ENCODE results near the gene CD82.

Gene CD82

DNA sequence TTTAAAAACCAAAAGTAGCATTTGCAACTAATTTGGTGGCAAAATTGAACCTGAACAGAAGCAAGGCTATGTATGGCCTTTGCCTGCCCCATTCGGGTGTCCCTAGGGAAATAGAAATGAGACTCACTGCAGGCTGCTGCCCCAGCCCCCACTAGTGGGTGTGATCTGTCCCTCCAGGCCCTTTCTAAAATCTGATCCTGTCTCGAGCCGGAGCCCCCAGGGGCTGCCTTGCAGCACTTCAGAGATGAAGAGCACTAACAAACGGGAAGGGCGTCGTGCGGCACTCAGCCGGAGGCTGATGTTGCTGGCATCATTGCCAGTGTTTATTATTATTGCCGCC, 43.2 kb downstream of the CD82 start:
- H3K4me3 ChIP-seq (ENCODE audit: low read length), result no peak overlapping the region
- TF ChIP-seq, protein P1, sequence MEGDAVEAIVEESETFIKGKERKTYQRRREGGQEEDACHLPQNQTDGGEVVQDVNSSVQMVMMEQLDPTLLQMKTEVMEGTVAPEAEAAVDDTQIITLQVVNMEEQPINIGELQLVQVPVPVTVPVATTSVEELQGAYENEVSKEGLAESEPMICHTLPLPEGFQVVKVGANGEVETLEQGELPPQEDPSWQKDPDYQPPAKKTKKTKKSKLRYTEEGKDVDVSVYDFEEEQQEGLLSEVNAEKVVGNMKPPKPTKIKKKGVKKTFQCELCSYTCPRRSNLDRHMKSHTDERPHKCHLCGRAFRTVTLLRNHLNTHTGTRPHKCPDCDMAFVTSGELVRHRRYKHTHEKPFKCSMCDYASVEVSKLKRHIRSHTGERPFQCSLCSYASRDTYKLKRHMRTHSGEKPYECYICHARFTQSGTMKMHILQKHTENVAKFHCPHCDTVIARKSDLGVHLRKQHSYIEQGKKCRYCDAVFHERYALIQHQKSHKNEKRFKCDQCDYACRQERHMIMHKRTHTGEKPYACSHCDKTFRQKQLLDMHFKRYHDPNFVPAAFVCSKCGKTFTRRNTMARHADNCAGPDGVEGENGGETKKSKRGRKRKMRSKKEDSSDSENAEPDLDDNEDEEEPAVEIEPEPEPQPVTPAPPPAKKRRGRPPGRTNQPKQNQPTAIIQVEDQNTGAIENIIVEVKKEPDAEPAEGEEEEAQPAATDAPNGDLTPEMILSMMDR (IDR thresholded peaks at IDR 0.05; ENCODE audit: low read depth, low read length, poor library complexity, severe bottlenecking), result no peak
- no peak for TF ChIP-seq EZH2phosphoT487 (IDR thresholded peaks at IDR 0.05; ENCODE audit: borderline replicate concordance, low read length)
- H3K9me2 ChIP-seq (replicated peaks; ENCODE audit: control insufficient read depth, low read length), result no peaks in the 10 kb centered on the region
- H3K4me1 ChIP-seq (ENCODE audit: control insufficient read depth, low read length), result peaks cover 45% of the 10 kb centered on the region
- no peaks in the 10 kb centered on the region for H3F3A ChIP-seq (ENCODE audit: control insufficient read depth, insufficient read depth)
- H3K27ac ChIP-seq (ENCODE audit: low read depth, low read length), result no peak overlapping the region
- H3K36me3 ChIP-seq (ENCODE audit: control insufficient read depth, low read length), result no peaks in the 10 kb centered on the region
- H3K4me2 ChIP-seq (ENCODE audit: low read length), result no peak overlapping the region
- peaks cover 12% of the 10 kb centered on the region; the same call in 1 of the 2 replicates for H3K27me3 ChIP-seq (ENCODE audit: control insufficient read depth, low read length)
- H3K9me3 ChIP-seq (ENCODE audit: control insufficient read depth, insufficient read depth, low read length), result no peaks in the 10 kb centered on the region
- H4K20me1 ChIP-seq (ENCODE audit: control insufficient read depth, insufficient read depth, low read depth, low read length), result no peaks in the 10 kb centered on the region
- H3K79me2 ChIP-seq (ENCODE audit: control insufficient read depth, low read length), result no peaks in the 10 kb centered on the region

DNA sequence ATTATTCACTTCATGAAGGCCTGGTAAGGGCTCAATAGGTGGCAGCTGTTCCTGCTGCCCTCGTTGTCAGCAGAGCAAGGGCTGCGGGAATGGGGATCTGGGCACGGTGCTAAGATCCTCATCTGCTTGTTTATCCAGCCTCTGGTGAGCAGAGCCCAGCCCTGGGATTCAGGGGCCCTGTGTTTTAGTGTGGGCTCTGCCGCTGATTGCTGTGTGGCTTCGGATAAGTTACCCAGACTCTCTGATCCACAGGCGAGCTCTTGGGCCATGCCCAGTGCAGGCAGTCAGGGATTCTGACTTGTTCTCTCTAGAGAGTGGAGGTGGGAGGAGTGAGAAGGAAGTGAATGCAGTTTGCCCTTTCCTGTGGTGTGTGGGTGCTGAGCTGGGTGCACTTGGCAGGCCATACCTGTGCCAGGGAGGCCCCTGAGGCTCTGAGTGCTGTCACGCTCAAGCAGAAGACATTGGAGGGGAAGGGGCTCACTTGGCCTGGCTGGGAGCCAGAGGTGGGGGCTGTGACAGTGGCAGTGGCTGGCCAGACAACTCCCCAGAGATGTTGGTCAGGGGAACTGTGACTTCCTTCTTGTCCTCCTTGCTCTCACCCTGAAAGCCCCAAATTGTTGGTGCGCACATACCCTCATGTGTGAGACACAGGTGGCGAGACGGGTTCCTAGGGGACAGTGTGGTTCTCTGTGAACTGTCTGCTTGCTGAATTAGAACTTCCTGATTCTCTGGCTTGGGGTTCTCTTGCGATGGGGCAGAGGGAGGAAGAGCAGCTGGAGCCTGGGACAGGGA, 43.7 kb downstream of the CD82 start:
- H3K4me1 ChIP-seq (ENCODE audit: control insufficient read depth, low read length), result peaks cover 40% of the 10 kb centered on the region
- no peaks in the 10 kb centered on the region for H3K36me3 ChIP-seq (ENCODE audit: control insufficient read depth, low read length)
- no peaks in the 10 kb centered on the region for H3K79me2 ChIP-seq (ENCODE audit: control insufficient read depth, low read length)
- no peaks in the 10 kb centered on the region for H3K9me3 ChIP-seq (ENCODE audit: control insufficient read depth, insufficient read depth, low read length)
- H4K20me1 ChIP-seq (ENCODE audit: control insufficient read depth, insufficient read depth, low read depth, low read length), result no peaks in the 10 kb centered on the region
- H3K4me2 ChIP-seq (ENCODE audit: low read length), result no peak overlapping the region
- TF ChIP-seq EZH2phosphoT487 (IDR thresholded peaks at IDR 0.05; ENCODE audit: borderline replicate concordance, low read length), result no peak
- TF ChIP-seq, protein P1 (IDR thresholded peaks at IDR 0.05; ENCODE audit: low read depth, low read length, poor library complexity, severe bottlenecking), result no peak
- H3K27me3 ChIP-seq (ENCODE audit: control insufficient read depth, low read length), result peaks cover 12% of the 10 kb centered on the region; the same call in 1 of the 2 replicates
- no peak overlapping the region for H3K27ac ChIP-seq (ENCODE audit: low read depth, low read length)
- H3K9me2 ChIP-seq (replicated peaks; ENCODE audit: control insufficient read depth, low read length), result no peaks in the 10 kb centered on the region
- H3K4me3 ChIP-seq (ENCODE audit: low read length), result no peak overlapping the region
- no peaks in the 10 kb centered on the region for H3F3A ChIP-seq (ENCODE audit: control insufficient read depth, insufficient read depth)

DNA sequence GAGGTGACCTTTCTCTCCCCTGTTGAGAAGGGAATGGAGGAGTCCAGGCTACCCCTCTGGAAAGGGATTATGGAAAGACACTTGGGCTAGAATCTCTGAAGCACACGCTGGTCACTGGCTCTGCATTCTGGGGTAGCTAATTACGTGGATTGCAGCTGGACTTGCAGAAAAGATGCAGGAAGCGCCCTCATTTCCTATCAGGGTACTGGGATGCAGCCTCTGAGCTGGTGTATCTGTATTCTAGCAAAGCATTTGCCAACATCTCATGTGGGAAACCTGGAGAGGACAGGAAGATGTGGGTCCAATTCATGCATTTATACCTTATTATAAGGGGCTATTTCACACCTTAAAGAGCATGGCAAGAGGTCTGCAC, 44.3 kb downstream of the CD82 start:
- H3K4me1 ChIP-seq (ENCODE audit: control insufficient read depth, low read length), result peaks cover 34% of the 10 kb centered on the region
- no peaks in the 10 kb centered on the region for H3F3A ChIP-seq (ENCODE audit: control insufficient read depth, insufficient read depth)
- no peak overlapping the region for H3K4me2 ChIP-seq (ENCODE audit: low read length)
- no peaks in the 10 kb centered on the region for H3K9me2 ChIP-seq (replicated peaks; ENCODE audit: control insufficient read depth, low read length)
- H3K79me2 ChIP-seq (ENCODE audit: control insufficient read depth, low read length), result no peaks in the 10 kb centered on the region
- no peaks in the 10 kb centered on the region for H3K9me3 ChIP-seq (ENCODE audit: control insufficient read depth, insufficient read depth, low read length)
- no peak overlapping the region for H3K27ac ChIP-seq (ENCODE audit: low read depth, low read length)
- H3K4me3 ChIP-seq (ENCODE audit: low read length), result no peak overlapping the region
- no peaks in the 10 kb centered on the region for H3K36me3 ChIP-seq (ENCODE audit: control insufficient read depth, low read length)
- no peak for TF ChIP-seq EZH2phosphoT487 (IDR thresholded peaks at IDR 0.05; ENCODE audit: borderline replicate concordance, low read length)
- TF ChIP-seq, protein P1 (IDR thresholded peaks at IDR 0.05; ENCODE audit: low read depth, low read length, poor library complexity, severe bottlenecking), result no peak
- H4K20me1 ChIP-seq (ENCODE audit: control insufficient read depth, insufficient read depth, low read depth, low read length), result no peaks in the 10 kb centered on the region
- H3K27me3 ChIP-seq (ENCODE audit: control insufficient read depth, low read length), result peaks cover 12% of the 10 kb centered on the region; the same call in 1 of the 2 replicates

All from DOHH2 (cell line).